Measurements from ENCODE around the gene GET4.
A peak's percentile ranks its signal among the peaks of the same experiment; 100 is the strongest.
"Not testable (repeated sequence)": the region's sequence is repeated elsewhere in the genome, so short reads cannot be mapped to it uniquely, and the experiment has no call there.

The GET4 gene

GRCh38 chr7:871900-872537 is 4.3 kb upstream of the GET4 start:
- no peak for DNase-seq (ENCODE audit: low read depth)

- not testable (repeated sequence) for DNase-seq (ENCODE audit: low read depth)
Observed at GRCh38 chr7:872685-873084, 3.7 kb upstream of the GET4 start.

- DNase-seq (ENCODE audit: low read depth) = peak; percentile 44
Observed at GRCh38 chr7:873367-874002, 2.9 kb upstream of the GET4 start.

GRCh38 chr7:874031-874749 is 2.2 kb upstream of the GET4 start:
- DNase-seq (ENCODE audit: low read depth) = no peak

- DNase-seq (ENCODE audit: low read depth) = no peak
Observed at GRCh38 chr7:875051-875450, 1.3 kb upstream of the GET4 start.

- DNase-seq (ENCODE audit: low read depth) = no peak
Observed at GRCh38 chr7:875476-876076, 778 bp upstream of the GET4 start.

GRCh38 chr7:876972-877311 is 588 bp downstream of the GET4 start:
- no peak for DNase-seq (ENCODE audit: low read depth)

GRCh38 chr7:877312-878232 is 1.2 kb downstream of the GET4 start:
- no peak for DNase-seq (ENCODE audit: low read depth)

- no peak for DNase-seq (ENCODE audit: low read depth)
Observed at GRCh38 chr7:879093-879492, 2.7 kb downstream of the GET4 start.

GRCh38 chr7:879706-880105 is 3.4 kb downstream of the GET4 start:
- no peak for DNase-seq (ENCODE audit: low read depth)

GRCh38 chr7:880450-880849 is 4.1 kb downstream of the GET4 start:
- DNase-seq (ENCODE audit: low read depth) = no peak

- no peak for DNase-seq (ENCODE audit: low read depth)
Observed at GRCh38 chr7:881441-882234, 5.3 kb downstream of the GET4 start.

- DNase-seq (ENCODE audit: low read depth) = no peak
Observed at GRCh38 chr7:882336-883035, 6.1 kb downstream of the GET4 start.

- no peak for DNase-seq (ENCODE audit: low read depth)
Observed at GRCh38 chr7:883055-884021, 7.0 kb downstream of the GET4 start.

- no peak for DNase-seq (ENCODE audit: low read depth)
Observed at GRCh38 chr7:884191-885003, 8.0 kb downstream of the GET4 start.

GRCh38 chr7:885261-885892 is 9.0 kb downstream of the GET4 start:
- DNase-seq (ENCODE audit: low read depth) = no peak

GRCh38 chr7:885893-886625 is 9.7 kb downstream of the GET4 start:
- DNase-seq (ENCODE audit: low read depth) = no peak

All from activated T-helper 1 cell treated with Interleukin-2 at 50 U/mL for 16 hours (primary cell).